ENCODE measurements around the gene ECEL1.

DNA sequence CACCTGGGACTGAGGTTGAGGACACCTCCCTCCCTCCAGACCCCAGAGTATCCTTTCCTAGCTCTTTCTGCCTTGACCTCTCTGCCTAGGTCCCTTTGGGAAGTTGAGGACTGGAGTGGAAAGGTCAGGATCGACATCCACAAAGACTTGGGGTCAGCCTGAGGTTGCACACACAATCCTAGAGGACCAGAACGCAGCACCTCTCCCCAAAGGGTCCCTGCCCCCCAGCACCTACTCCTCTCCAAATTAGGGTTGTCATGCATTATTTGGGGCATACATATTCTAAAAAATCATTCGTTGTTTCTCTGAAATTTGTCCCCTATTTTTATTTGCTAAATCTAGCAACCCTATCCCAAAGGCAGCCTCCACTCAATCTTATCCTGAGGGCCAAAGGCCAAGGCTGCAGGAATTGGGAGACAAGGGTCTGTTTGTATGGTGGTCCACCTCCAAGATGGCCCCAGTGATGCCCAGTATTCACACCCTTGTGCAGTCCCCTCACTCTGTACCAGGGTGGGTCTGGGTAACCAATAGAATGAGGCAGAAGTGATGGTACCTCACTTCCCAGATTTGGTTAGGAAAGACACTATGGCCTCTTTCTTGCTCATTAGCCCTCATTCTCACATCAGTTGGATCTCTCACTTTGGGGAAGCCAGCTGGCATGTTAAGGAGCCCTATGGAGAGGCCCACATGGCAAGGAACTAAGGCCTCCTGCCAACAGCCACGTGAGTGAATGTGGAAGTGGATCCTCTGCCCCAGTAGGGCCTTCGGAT lies 48.3 kb upstream of the ECEL1 start:
- TF ChIP-seq, protein P1, sequence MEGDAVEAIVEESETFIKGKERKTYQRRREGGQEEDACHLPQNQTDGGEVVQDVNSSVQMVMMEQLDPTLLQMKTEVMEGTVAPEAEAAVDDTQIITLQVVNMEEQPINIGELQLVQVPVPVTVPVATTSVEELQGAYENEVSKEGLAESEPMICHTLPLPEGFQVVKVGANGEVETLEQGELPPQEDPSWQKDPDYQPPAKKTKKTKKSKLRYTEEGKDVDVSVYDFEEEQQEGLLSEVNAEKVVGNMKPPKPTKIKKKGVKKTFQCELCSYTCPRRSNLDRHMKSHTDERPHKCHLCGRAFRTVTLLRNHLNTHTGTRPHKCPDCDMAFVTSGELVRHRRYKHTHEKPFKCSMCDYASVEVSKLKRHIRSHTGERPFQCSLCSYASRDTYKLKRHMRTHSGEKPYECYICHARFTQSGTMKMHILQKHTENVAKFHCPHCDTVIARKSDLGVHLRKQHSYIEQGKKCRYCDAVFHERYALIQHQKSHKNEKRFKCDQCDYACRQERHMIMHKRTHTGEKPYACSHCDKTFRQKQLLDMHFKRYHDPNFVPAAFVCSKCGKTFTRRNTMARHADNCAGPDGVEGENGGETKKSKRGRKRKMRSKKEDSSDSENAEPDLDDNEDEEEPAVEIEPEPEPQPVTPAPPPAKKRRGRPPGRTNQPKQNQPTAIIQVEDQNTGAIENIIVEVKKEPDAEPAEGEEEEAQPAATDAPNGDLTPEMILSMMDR (IDR thresholded peaks at IDR 0.05): no peak
- no peak for TF ChIP-seq EZH2 (IDR thresholded peaks at IDR 0.05; ENCODE audit: borderline replicate concordance, insufficient read depth, low read depth, low read length, poor library complexity, severe bottlenecking)

Data from B cell (primary cell).